ENCODE measurements around the gene MCF2L2.

GRCh38 chr3:183160616-183161015, 267.8 kb downstream of the MCF2L2 start:
- TF ChIP-seq POLR2A (IDR thresholded peaks at IDR 0.05) = no peak
- TF ChIP-seq CTCF (IDR thresholded peaks at IDR 0.05) = no peak
